NCI-H1092 treated with DMSO at 0.1 percent for 48 hours (cell line): Measurements from ENCODE around the gene STARD5.
"Not testable (repeated sequence)": the region's sequence is repeated elsewhere in the genome, so short reads cannot be mapped to it uniquely, and the experiment has no call there.

ENCODE experiments used
- DNase-seq: peaks from one replicate; lab custom pipeline; 2025; lab: John Stamatoyannopoulos, UW

The STARD5 gene, protein sequence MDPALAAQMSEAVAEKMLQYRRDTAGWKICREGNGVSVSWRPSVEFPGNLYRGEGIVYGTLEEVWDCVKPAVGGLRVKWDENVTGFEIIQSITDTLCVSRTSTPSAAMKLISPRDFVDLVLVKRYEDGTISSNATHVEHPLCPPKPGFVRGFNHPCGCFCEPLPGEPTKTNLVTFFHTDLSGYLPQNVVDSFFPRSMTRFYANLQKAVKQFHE

DNA sequence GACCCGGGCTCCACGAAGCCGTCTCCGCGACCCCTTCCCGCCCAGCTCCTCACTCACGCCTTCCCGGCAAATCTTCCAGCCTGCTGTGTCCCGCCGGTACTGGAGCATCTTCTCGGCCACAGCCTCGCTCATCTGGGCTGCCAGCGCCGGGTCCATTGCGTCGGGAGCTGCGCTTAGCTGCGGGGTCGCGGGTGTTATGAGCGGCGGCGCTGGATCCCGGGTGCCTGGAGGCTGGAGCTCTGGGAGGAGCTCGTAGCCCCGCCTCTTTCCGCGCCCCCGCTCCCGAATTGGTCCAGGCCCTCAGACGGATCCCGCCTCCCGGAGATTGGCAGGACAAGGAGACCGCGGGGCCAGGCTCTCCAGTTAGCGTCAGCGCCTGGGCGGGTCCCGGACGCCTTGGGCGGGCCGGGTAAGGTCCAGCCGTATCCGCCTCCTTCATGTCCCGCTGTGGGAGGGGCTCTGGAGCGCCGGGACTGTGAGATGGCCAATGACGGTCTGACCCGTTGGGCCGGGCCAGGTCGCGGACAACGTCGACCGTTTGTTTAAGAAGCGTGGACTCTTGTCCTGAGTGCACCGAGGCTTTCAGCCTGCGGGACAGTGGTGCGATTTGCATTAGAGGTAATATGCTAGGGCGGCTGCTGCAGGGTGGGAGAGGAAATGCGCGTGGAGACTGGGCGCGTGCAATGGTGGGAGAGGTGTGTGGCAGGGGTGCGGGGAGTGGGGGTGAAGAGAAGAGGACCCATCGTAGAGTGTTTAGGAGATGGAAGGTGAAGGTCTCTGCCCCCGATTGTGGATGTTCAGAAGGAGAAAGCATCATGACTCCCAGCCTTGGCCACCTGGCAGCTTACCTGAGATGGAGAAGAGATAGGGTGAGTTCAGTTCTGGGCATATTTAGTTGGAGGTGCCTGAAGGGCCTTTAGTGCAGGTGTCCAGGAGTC is at the start of gene STARD5:
STARD5 (minus strand) TSS at position 198 of the 938 bp plus-strand sequence; CDS start at position 156, 42 bp downstream.
- DNase-seq = peak; percentile 92

DNA sequence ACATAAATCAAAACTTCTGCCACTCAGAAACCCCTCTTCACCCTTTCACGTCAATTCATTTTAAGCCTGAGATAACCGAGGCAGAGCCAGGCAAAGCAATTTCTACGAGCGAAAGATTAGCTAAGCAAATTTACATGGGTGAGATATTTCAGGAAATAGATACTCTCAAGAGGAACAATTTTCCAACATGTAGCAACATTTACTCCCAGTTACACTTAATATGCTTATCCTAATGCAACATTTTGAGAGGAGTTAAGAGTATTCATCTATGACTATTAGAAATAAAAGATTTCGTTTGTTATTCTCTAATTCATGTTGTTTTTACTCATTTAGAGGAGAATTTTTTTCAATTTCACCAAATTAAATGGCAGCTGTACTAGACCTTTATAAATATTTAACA is 49.2 kb upstream of the STARD5 start:
- DNase-seq = no peak

DNA sequence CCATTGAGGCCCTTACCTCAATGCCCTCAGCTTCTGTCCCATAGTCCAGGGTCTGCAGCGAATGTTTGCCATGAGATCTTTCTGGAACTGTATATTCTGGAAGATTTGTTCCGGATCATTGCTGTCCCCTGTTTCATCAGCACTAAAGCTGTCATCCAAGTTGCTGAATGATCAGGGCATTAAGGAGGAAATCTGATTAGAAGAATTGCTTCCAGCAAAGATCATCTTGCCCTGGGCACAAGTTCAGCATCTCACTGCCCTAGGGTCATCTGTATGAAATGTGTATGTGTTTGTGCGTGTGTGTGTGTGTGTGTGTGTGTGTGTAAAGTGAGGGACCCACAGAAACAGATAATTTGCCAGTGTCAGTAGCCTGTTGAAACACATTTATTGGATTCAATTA is 48.6 kb upstream of the STARD5 start:
- no peak for DNase-seq

DNA sequence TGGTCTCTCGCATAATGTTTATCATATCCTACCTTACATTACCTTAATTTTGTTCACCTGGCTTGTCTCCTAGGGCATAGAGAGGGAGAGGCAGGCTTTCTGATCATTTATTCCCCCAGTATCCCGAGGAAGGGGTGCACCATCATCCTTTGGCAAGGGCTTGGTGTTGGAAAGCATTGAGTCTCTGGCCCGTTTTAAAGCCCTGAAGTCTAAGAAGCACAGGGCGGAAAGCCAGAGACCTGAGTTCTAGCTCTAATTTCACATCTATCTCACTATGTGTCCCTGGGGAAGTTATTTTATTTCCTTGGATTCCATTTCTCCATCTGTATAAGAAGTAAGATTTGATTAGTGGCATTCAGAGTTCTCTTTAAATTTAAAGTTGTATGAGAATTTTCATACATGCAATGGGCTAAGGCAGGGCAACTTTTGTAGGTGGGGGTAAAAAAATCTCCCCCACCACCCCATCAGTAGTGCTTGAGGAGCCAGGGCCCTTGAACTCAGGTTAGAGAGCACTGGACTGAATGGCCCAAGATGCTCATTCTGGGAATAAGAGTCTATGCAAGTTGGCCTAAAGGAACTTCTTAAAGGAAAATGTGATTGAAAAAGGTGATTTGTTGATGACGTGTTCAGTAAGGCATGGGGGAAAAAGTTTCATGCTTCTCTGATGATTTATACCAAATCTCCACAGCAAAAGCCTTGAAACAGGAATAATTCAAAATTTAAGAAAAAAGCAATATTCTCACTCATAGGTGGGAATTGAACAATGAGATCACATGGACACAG is 40.0 kb upstream of the STARD5 start:
- DNase-seq = no peak

DNA sequence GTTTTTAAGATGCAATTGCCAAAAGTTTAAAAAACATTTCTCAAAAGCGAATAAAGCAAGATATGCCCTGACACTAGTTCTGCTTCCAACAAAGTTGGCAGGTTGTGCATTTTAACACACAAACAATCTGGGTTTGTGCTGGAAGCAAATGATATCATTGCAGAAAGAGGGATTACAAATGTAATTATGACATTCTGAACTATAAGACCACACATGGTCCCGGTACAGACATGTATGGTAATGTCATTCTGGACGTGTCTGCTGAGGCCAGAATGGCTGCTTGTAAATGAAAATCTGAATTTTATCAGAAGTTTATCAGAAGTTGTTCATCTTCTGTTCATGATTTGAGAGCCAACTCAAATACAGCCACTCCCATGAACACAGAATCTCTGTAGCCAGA is 39.3 kb upstream of the STARD5 start:
- no peak for DNase-seq

DNA sequence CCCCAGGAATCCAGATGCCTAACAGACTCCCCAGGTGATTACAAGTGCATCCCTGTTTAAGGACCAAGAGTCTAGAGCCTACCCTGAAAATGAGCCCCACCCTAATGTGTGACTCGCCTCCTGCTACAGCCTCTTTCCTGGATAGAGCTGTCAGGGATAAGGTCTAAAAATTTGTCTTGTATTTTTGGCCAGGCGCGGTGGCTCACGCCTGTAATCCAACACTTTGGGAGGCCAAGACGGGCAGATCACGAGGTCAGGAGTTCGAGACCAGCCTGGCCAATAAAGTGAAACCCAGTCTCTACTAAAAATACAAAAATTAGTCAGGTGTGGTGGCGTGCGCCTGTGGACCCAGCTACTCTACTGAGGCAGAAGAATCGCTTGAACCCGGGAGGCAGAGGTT is 38.8 kb upstream of the STARD5 start:
- DNase-seq = no peak

DNA sequence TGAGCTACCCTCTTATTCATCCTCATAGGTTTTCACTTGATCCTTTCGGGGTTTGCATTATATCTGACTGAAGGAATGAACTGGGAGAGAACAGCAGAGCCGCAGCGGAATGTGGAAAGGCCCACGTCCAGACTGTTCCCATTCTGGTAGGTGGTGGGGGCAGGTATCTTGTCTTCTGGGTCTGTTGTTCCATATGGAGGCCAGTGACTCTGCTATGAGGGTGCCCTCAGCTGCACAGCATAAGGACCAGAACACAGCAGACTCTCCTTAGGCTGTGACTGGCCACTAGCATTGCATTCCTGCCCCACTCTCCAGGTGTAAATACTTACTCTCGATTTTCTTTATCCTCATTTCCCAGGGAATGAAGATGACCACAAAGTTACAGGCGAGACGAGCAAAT is 38.0 kb upstream of the STARD5 start:
- DNase-seq = no peak

DNA sequence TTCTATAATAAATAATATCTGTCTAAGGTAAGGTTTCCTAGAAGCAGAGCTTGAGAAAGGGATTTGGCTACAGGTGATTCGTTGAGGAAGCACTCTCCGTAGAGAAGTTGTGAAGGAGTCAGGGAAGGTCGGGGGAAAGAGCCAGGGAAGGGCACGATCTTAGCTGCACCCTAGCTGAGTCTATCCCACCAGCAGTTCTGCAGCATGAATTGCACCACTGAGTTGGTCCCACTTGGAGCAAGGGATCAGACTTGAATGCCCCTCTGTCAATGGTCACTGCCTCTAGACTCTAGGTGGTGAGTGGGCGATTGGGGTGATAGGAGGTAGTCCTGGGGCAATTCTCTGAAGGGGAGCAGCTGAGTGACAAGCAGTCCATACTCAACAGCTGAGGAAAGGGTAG is 36.5 kb upstream of the STARD5 start:
- no peak for DNase-seq

DNA sequence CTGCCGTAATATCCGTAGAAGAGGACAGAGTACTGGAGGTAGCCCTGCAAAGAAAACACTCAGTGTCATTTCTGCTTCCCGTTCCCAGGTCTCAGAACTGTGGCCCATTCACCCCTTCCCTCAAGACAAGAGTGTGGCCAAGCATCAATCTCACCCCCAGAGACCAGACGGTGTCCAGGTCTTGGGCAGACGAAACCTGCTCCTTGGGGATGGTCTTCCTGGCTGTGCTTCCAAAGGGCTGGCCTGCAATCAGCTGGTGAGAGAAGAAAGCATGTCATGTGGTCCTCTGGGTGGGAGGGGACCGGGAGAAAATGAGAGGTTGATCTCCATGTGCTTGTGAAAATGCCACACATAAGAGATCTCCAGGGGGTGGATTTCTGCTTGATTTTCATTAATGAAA is 34.3 kb upstream of the STARD5 start:
- DNase-seq = no peak

DNA sequence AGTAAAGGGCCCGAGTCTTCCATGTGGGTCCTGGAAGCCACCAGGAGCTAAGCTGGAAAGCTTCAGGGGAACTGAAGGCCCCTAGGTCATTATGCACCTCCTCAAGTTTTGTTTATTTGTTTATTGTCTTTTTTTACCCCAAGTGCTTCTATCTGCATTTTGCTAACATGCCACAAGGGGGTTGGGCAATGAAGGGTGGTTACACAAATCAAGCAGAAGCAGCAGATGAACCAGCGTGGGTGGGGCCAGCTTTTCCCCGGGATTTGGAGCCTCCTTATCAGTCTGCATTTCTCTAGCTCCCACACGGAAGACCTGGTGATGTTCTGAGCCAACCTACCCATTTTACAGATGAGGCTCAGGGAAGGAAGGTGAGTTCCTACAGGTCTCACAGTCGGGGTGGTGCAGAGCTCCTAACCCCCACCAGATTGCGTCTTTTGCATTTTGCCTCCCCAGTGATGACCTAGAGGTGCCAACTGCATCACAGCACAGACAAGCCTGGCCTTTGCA is 33.3 kb upstream of the STARD5 start:
- DNase-seq = no peak

DNA sequence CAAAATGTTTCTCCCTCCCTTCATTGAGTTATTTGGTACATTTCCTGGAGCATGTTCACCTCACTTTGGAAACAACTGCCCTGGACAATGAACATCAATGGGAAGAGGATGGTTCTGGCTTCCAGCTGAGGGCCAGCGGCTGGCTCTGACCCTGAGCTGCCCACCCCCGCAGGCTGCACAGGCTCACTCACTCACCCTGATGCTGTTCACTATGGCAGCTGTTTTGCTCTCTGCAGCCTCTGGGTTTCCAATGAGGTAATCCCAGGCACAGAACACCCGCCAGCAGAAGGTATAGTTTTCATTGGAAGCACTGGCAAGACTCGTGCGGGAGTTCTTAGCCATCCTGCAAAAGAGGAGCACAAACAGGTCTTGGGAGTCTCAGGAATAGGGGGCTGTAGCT is 32.3 kb upstream of the STARD5 start:
- no peak for DNase-seq

DNA sequence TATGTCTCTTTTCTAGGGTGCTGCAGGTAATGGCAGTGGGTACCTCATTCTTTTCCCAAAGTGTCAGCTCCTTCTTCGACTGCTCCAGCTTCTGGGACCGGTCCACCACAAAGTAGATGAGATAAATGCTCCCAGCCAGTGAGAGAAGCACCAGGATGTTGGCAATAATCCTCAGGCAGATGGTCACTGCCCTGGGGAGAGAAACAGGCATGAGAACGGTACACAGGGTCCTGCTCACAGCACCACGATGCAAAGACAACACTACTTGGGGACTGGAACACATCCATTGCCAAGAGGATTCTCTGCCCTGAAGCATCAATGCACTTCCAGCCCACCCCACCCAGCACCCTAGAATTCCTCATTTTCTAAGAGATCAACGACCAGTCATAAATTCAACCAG is 27.7 kb upstream of the STARD5 start:
- no peak for DNase-seq

DNA sequence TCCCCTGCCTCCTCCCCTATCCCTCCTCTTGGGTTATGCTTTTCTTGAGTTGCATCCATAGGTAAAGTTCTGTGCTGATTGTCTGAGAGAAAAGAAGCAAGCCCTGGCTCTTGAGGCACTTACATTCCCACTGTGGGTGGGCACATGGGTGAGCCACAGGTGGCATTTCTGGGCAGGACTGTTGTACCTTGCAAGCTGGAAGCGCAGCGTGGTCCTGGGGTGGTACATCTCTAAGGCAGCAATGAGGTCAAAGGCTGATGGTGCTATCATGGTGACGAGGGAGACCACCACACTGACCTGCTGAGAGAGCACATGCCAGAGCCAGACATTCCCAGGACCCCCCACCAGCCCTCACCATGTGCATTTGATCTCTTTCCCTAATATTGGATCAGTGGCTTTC is 25.3 kb upstream of the STARD5 start:
- no peak for DNase-seq

DNA sequence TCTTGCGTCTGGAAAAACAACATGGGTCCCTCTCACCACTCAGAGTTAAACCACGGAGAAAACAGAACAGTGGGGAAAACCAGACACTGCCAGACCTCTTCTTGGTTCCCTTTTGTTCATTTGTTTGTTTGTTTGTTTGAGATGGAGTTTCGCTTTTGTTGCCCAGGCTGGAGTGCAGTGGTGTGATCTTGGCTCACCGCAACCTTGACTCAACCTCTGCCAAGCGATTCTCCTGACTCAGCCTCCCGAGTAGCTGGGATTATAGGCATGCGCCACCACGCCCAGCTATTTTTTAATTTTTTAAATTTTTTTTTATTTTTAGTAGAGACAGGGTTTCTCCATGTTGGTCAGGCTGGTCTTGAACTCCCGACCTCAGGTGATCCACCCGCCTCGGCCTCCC is 24.8 kb upstream of the STARD5 start:
- DNase-seq = not testable (repeated sequence)

DNA sequence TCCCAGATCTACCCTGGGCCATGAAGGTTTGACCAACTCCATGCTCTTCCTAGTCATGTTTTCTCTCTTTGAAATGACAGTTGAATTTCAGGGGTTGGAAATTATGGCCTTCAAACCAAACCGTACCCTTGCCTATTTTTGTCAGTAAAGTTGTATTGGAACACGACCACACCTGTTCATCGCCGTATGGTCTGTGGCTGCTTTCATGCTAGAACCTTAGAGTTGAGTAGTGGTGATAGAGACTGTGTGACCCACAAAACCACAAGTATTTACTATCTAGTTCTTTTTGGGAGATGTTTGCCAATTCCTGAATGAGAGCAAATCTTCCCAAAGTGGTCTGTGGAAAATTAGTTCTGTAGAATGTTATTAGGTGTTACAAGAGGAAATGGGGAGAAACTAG is 24.0 kb upstream of the STARD5 start:
- no peak for DNase-seq

DNA sequence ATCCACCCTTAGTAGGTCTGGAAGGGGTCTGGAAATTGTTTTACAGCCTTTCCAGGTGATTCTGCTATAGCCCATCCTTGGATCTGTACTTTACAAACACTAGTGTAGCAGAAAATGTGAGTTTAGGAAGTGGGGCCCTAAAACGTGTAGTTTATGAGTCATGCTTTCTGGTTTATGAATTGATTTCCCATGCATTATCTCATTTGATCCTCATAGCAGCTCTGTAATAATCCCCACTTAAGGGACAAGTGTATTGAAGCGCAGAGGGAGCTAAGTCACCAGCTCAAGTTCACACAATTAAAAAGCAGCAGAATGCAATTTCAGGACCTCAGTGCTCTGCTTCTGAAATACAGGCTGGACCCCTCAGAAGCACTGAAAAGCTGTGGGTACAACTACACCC is 22.7 kb upstream of the STARD5 start:
- DNase-seq = no peak

DNA sequence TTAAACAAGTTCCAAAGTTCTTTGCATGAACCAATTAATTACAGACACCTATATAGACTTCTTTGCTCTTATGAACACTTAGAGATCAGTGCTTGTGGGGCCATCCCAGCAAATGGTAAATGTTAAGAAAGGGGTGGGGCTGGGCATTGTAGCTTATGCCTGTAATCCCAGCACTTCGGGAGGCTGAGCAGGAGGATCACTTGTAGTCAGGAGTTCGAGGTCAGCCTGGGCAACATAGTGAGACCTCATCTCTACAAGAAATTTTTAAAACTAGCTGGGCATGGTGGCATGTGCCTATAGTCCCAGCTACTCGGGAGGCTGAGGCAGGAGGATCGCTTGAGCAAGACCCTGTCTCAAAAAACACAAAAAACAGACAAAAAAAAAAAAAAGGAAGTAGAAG is 19.4 kb upstream of the STARD5 start:
- DNase-seq = no peak

DNA sequence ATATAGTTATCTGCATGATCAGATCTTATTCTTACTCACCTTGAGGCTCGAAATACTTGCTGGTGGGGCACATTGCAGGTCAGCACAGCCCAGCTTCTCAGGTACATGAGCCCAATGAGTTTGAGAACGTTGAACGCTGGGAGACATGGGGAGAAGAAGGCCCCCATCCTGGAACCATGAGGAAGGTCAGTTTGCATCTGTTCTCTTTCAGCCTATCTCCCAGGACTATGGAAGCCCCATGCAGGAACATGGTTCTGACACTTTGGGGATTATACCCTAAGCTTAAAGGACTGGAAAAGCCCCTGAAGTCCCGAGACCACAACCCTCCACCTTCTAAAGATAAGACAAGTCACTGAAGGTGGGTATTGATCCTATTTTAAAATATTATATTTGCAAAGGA is 17.4 kb upstream of the STARD5 start:
- DNase-seq = no peak

DNA sequence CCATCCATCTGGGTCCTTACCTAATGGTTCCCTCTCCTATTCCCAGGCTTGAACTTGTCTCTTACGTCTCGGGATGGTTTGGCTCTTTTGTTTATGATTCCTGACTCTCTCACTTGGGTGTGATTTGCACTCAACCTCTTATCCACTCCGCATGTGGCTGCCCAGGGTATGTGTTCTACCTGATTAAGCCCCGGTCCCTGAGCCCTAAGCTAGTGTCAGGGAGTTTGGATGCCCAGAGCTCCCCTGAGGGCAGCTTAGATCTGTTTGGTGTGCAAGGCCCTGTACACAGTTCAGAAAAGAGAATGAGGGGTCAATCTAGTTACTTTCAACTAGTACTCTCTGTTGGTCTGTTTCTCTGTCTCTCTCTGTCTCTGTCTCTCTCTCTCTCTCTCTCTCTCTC is 15.9 kb upstream of the STARD5 start:
- DNase-seq = no peak

DNA sequence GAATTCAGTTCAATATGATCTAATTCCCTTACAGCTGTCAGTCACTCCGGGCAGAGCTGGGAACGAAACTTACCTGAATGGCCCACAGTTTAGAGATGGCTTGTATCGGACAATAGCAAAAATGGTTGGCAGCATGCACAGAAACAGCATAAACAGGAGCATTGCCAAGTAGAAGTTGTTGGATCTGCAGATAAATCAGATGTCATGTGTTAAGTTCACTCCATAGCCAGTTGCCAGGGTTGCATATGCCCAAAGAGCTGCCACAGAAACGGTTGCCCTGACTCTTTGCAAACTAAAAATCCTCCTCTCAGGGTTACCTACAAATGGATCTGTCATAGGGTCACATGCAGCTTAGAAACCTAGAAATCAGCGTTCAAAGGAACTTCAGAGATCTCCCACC is 15.4 kb upstream of the STARD5 start:
- DNase-seq = no peak

DNA sequence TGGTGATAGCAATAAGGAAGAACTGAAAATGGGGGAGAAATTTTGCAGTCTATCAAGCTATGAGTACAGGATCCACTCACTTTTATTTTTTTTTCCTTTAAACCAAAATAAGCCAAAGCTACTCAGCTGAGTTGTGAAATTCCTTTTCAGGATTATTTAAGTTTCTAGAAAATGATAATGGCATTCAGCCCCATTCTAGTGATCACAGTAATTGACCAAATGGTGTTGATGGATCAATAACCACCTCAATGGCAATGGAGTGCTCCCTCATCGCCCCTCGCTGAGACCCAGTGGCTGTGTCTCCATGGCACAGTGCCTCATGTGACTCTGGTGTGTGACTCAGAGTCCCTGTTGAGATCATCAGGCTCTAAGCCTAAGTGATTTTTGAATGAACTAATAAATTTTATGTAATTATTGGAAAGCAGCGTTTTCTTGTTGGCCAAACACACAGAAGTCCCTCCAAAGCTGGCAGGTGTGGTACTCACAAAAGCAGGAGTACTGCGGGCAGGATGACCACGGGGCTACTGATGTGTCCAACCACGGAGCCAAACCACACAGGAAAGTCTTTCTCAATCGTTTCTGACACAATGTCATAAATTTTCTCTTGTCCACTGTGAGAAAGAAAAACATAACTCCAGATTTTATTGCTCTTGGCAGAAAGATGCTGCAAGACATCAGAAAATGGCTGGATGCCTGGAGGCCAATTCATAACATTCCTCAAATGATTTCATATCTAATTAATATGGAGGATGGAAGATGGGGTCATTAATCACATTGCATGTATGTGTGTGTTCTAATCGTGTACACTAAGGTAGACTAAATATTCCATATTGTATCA is 14.4 kb upstream of the STARD5 start:
- no peak for DNase-seq

DNA sequence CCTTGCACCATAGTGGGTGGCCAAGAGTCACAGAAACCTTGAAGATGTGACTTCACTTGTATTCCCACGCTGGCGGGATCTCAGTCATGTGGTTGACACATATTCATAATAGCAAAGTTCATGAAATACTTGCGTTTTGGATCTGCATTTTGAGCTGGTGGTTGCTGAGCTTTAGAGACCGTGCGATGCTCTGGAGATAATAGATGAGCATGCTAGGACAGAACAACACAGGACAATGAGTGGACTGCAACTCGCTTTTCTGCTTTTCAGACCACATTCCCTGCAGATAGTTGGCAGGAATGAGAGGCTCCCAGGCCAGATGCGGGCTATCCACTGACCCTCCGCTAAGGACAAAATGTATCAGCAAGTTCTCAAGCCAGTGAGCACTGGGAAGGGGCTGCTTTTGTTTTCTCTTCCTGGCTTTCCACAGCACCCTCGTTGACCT is 13.8 kb upstream of the STARD5 start:
- no peak for DNase-seq
